H9 (cell line): ENCODE results near the gene NDOR1. TPM values are rescaled to one million over a fixed set of nuclear protein-coding genes. Genes with fewer than 3 reads are reported as not detected.

ENCODE experiments used
- DNase-seq: peaks from one replicate; pipeline ENCODE4 v3.0.0-alpha.2; 2017
- H2AFZ ChIP-seq: one replicate; pipeline ENCODE4 v1.6.1; 2013; ENCODE audit warnings: mild to moderate bottlenecking, low read length, control low read depth, moderate library complexity
- H2AK5ac ChIP-seq: 2 replicates; pipeline ENCODE4 v1.6.1; 2013; ENCODE audit warnings: low read length, control low read depth, mixed read lengths; ENCODE audit not compliant: insufficient read length
- H2BK120ac ChIP-seq: one replicate; pipeline ENCODE4 v1.6.1; 2013; ENCODE audit warnings: low read depth, mild to moderate bottlenecking, low read length, control low read depth, inconsistent platforms; ENCODE audit not compliant: poor library complexity, severe bottlenecking
- H2BK12ac ChIP-seq: 2 replicates; pipeline ENCODE4 v1.6.1; 2013; ENCODE audit warnings: low read length, control low read depth, mixed read lengths, low read depth; ENCODE audit not compliant: insufficient read length
- H2BK15ac ChIP-seq: 2 replicates; pipeline ENCODE4 v1.6.1; 2013; ENCODE audit warnings: low read depth, low read length, control low read depth
- H2BK20ac ChIP-seq: one replicate; pipeline ENCODE4 v1.6.1; 2013; ENCODE audit warnings: low read depth, mild to moderate bottlenecking, low read length, control low read depth, inconsistent platforms; ENCODE audit not compliant: poor library complexity, severe bottlenecking
- H2BK5ac ChIP-seq: 2 replicates; pipeline ENCODE4 v1.6.1; 2013; ENCODE audit warnings: low read length, control low read depth, mixed read lengths; ENCODE audit not compliant: insufficient read length
- H3K14ac ChIP-seq: 2 replicates; pipeline ENCODE4 v1.6.1; 2013; ENCODE audit warnings: low read length, control low read depth; ENCODE audit not compliant: insufficient read depth
- H3K18ac ChIP-seq: 2 replicates; pipeline ENCODE4 v1.6.1; 2013; ENCODE audit warnings: low read depth, mild to moderate bottlenecking, mixed read lengths, low read length, control low read depth; ENCODE audit not compliant: insufficient read length
- H3K23ac ChIP-seq: 2 replicates; pipeline ENCODE4 v1.6.1; 2013; ENCODE audit warnings: low read length, control low read depth, mixed read lengths, low read depth; ENCODE audit not compliant: insufficient read length
- H3K23me2 ChIP-seq: 2 replicates; pipeline ENCODE4 v1.6.1; 2013; ENCODE audit warnings: low read depth, mild to moderate bottlenecking, mixed read lengths, low read length, control low read depth; ENCODE audit not compliant: insufficient read length, poor library complexity, severe bottlenecking
- H3K27ac ChIP-seq: 2 replicates; pipeline ENCODE4 v1.5.1; 2013; ENCODE audit warnings: low read length, control low read depth, mixed read lengths, low read depth; ENCODE audit not compliant: insufficient read length
- H3K27me3 ChIP-seq: 2 replicates; pipeline ENCODE4 v1.6.1; 2013; ENCODE audit warnings: low read length, control low read depth, inconsistent platforms; ENCODE audit not compliant: insufficient read depth
- H3K4ac ChIP-seq: 2 replicates; pipeline ENCODE4 v1.6.1; 2013; ENCODE audit warnings: low read depth, mild to moderate bottlenecking, control low read depth, inconsistent platforms, low read length, moderate library complexity
- H3K4me1 ChIP-seq: 2 replicates; pipeline ENCODE4 v1.6.1; 2013; ENCODE audit warnings: low read length, control low read depth, inconsistent platforms; ENCODE audit not compliant: insufficient read depth
- H3K4me2 ChIP-seq: 2 replicates; pipeline ENCODE4 v1.6.1; 2013; ENCODE audit warnings: low read length, control low read depth, mixed read lengths; ENCODE audit not compliant: insufficient read length, insufficient read depth
- H3K56ac ChIP-seq: 2 replicates; pipeline ENCODE4 v1.6.1; 2013; ENCODE audit warnings: low read depth, mild to moderate bottlenecking, mixed read lengths, low read length, control low read depth; ENCODE audit not compliant: insufficient read length
- H3K79me1 ChIP-seq: 2 replicates; pipeline ENCODE4 v1.6.1; 2013; ENCODE audit warnings: low read depth, mild to moderate bottlenecking, moderate library complexity, low read length, control low read depth, inconsistent platforms; ENCODE audit not compliant: insufficient read depth, poor library complexity, severe bottlenecking
- H3K79me2 ChIP-seq: 2 replicates; pipeline ENCODE4 v1.6.1; 2013; ENCODE audit warnings: low read length, control low read depth, inconsistent platforms; ENCODE audit not compliant: insufficient read depth
- H3K9ac ChIP-seq: 2 replicates; pipeline ENCODE4 v1.6.1; 2013; ENCODE audit warnings: low read length, control low read depth, mixed read lengths; ENCODE audit not compliant: insufficient read length; ENCODE audit errors: extremely low read depth
- H3K9me3 ChIP-seq: one replicate; pipeline ENCODE4 v1.6.1; 2013; ENCODE audit warnings: low read depth, low read length, inconsistent platforms; ENCODE audit not compliant: control insufficient read depth
- H3T11ph ChIP-seq: one replicate; pipeline ENCODE4 v1.6.1; 2013; ENCODE audit warnings: mild to moderate bottlenecking, low read length, control low read depth, inconsistent platforms
- H4K20me1 ChIP-seq: one replicate; pipeline ENCODE4 v1.6.1; 2013; ENCODE audit not compliant: control insufficient read depth, insufficient read length, insufficient read depth
- H4K5ac ChIP-seq: 2 replicates; pipeline ENCODE4 v1.6.1; 2013; ENCODE audit warnings: low read depth, mild to moderate bottlenecking, mixed read lengths, low read length, control low read depth; ENCODE audit not compliant: insufficient read length
- H4K8ac ChIP-seq: replicated peaks from 2 replicates; pipeline ENCODE4 v1.6.1; 2013; ENCODE audit warnings: low read length, control low read depth, mixed read lengths, low read depth; ENCODE audit not compliant: insufficient read length
- H4K91ac ChIP-seq: 2 replicates; pipeline ENCODE4 v1.6.1; 2013; ENCODE audit warnings: low read depth, mild to moderate bottlenecking, moderate library complexity, mixed read lengths, low read length, control low read depth; ENCODE audit not compliant: insufficient read length
- H3K27ac Mint-ChIP-seq, 3 experiments: 2 replicates in 2 of 3; 3 replicates in 1 of 3; pipeline ENCODE4 v1.8.0; 2020 to 2021; ENCODE audit warnings: mixed read lengths in 3 of 3, mild to moderate bottlenecking in 1 of 3, moderate library complexity in 1 of 3
- H3K27me3 Mint-ChIP-seq: 2 replicates; pipeline ENCODE4 v1.8.0; 2021; ENCODE audit warnings: low read depth, mild to moderate bottlenecking, moderate library complexity, mixed read lengths
- H3K36me3 Mint-ChIP-seq, 3 experiments: 2 replicates in 2 of 3; 3 replicates in 1 of 3; pipeline ENCODE4 v1.8.0; 2020 to 2021; ENCODE audit warnings: low read depth in 3 of 3, mixed read lengths in 3 of 3; ENCODE audit not compliant: insufficient read depth in 1 of 3
- H3K4me1 Mint-ChIP-seq, 2 experiments: 2 replicates each; pipeline ENCODE4 v1.8.0; 2020; ENCODE audit warnings: mixed read lengths in 2 of 2
- H3K4me3 Mint-ChIP-seq, 2 experiments: 2 replicates in 1 of 2; 3 replicates in 1 of 2; pipeline ENCODE4 v1.8.0; 2020 to 2021; ENCODE audit warnings: mild to moderate bottlenecking in 2 of 2, mixed read lengths in 2 of 2, moderate library complexity in 1 of 2
- H3K9me3 Mint-ChIP-seq, 2 experiments: 2 replicates in 1 of 2; 3 replicates in 1 of 2; pipeline ENCODE4 v1.8.0; 2020; ENCODE audit warnings: mild to moderate bottlenecking in 2 of 2, mixed read lengths in 2 of 2, moderate library complexity in 1 of 2
- CTCF ChIP-seq: fragments of 200-600 bp; sonication (generic); conservative IDR thresholded peaks from 3 replicates; pipeline ENCODE4 v1.8.0; 2021; ENCODE audit warnings: antibody characterized with exemption, mild to moderate bottlenecking
- WGBS: extraction: QIAGEN DNeasy Blood & Tissue Kit; methylation state at CpG from one replicate; pipeline ENCODE4 v1.1.7; 2013; ENCODE audit warnings: missing lambda C conversion rate, low lambda C conversion rate, mixed read lengths; ENCODE audit not compliant: insufficient read length; ENCODE audit errors: extremely low coverage; 5-methylcytosine and 5-hydroxymethylcytosine counted together
- total RNA-seq: library from RNA; stranded (reverse); gene quantifications from 2 replicates; pipeline ENCODE4 v1.2.1, GENCODE V29; 2021

NDOR1 gene
- total RNA-seq, 1 experiment from 2014 or later, result 44.1 TPM

DNA sequence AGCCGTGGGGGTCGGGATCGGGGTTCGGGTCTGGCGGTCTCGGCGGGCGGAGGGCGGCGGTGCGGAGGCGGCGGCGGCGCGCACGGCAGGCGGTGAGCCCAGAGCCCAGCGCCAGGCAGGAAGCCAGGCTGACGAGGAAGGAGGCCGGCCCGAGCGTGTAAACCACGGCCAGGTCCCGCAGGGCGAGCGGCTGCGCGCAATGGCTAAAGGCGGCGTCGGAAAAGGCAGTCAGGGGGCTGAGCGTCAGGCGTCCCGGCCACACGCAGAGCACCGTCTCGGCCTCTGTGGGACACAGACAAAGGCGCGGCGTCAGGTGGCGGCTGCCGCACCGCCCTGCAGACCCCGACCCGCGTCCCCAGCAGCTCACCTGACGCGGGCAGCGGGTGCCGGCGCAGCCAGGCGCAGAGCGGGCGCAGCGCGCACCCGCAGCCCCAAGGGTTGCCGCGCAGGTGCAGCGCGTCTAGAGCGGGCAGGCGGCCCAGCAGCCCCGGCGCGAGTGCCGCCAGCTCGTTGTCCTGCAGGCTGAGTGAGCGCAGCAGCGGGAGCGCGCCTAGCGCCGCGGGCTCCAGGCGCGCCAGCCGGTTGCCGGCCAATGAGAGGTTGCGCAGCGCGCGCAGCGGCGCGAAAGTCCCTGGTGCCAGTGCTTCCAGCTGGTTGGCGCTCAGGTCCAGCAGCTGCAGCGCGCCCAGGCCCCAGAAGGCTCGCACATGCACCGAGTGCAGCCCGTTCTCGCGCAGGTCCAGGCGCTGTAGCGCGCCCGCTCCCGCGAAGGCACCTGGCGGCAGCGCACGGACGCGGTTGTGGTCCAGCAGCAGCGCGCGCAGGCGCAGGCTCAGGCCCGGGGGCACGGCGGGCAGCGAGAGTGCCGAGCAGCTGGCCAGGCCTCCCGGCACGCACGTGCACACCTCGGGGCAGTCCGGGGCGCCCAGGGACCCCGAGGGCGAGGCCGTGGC, 36.3 kb upstream of the NDOR1 start:
- no peaks in the 10 kb centered on the region for H3K36me3 Mint-ChIP-seq
- Histone ChIP-seq H3K79me1 (no peaks in the 10 kb centered on the region), H3K23ac (no peak overlapping the region), H3K27me3 (peaks cover 35% of the 10 kb centered on the region; the same call in 1 of the 2 replicates), H3K23me2 (peaks cover 4% of the 10 kb centered on the region), H3K9ac (no peak overlapping the region), H2BK15ac (no peak overlapping the region), H4K5ac (no peak overlapping the region), H3K9me3 (no peaks in the 10 kb centered on the region), H3K18ac (no peak overlapping the region), H3K56ac (no peak overlapping the region), H3K79me2 (no peaks in the 10 kb centered on the region), H2BK20ac (no peak overlapping the region), H2BK5ac (no peak overlapping the region), H3K27ac (no peak overlapping the region), H3K4me1 (no peaks in the 10 kb centered on the region), H4K8ac (no peak overlapping the region), H2AK5ac (no peak overlapping the region), H3K4me2 (peak overlapping the region; percentile 68), H2BK120ac (no peak overlapping the region), H4K20me1 (no peaks in the 10 kb centered on the region), H4K91ac (no peak overlapping the region), H3T11ph (no peak overlapping the region), H2BK12ac (no peak overlapping the region), H3K14ac (no peak overlapping the region), H3K4ac (no peak overlapping the region), H2AFZ (no peak overlapping the region)
- no peaks in the 10 kb centered on the region for H3K9me3 Mint-ChIP-seq
- WGBS, result no CpG with 5 or more reads among the region's 124 CpGs
- DNase-seq, result peak; percentile 86
- H3K27ac Mint-ChIP-seq, result no peak overlapping the region
- TF ChIP-seq CTCF, result peak; percentile 12; the same call in 1 of the 3 replicates
- peak overlapping the region; percentile 61 to 80 for H3K4me3 Mint-ChIP-seq
- peaks cover 92% of the 10 kb centered on the region for H3K27me3 Mint-ChIP-seq
- peaks cover 3 to 6% of the 10 kb centered on the region in 2 experiments for H3K4me1 Mint-ChIP-seq
